Left renal cortex interstitium (tissue), 4 donors: Measurements from ENCODE around the gene LINS1. TPM values are rescaled to one million over a fixed set of nuclear protein-coding genes. Genes with fewer than 3 reads are reported as not detected.
"Not testable (repeated sequence)": the region's sequence is repeated elsewhere in the genome, so short reads cannot be mapped to it uniquely, and the experiment has no call there.

ENCODE experiments used
- DNase-seq, 4 donors: peaks; one replicate each; pipeline ENCODE4 v3.0.0-alpha.2; 2013; ENCODE audit warnings: low read depth in 4 of 4, low spot score in 2 of 4, missing footprints in 1 of 4
- polyA plus RNA-seq, 4 donors: library from polyadenylated mRNA; unstranded; fragments of 120-200 nt; gene quantifications; one replicate each; pipeline ENCODE4 v1.2.1, GENCODE V29; 2013; ENCODE audit not compliant: insufficient read length in 4 of 4

The LINS1 gene
- polyA plus RNA-seq, 4 donors = 16.6 to 31.2 (median 21.2) TPM

DNA sequence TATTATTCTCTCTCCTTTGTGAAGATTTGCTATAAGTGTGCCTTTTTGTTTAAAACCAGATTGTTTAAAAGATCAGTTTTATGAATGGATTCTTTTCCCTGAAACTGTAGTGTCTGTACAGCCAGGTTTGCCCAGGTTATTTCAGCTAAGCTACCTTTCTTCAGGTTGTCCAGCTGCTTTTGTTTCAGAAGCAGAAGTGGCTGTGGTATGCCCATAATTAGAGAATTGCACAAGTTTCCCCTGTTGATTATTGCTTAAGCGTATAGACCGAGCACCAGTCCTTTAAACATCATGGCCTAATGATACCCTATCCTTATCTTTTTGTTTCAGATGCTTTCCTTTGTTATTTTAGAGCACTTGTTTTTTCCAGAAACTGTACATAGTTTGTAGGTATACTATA lies 10.6 kb upstream of the LINS1 start:
- no peak for DNase-seq

DNA sequence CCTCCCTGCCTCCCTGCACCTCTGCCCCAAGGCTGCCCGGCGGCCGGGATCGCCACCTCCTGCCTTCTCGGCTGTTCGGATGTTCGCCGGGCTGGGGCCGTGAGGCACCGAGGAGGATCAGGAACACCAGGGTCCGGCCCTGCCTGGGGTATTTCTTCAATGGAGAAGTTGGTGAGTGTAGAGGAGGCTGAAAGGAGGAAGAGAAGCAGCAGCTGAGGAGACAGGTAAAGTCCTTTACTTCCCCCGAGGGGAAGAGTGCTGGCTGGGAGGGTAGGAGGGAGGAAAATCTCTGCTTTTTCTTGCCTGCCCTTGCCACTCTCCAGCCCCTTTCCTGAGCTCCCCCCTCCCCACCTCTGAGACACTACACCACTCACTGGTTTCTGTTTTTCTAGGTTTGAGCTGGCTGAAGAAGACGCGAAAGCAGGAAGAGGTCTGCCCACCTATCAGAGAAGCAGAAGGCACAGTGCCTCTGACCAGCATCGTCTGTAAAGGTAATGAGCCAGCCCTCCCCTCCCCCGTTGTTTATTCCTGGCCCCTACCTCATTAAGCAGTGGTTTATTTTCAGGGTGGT lies 924 bp upstream of the LINS1 start:
- DNase-seq = peak in 1 of 4 donors; percentile 7

DNA sequence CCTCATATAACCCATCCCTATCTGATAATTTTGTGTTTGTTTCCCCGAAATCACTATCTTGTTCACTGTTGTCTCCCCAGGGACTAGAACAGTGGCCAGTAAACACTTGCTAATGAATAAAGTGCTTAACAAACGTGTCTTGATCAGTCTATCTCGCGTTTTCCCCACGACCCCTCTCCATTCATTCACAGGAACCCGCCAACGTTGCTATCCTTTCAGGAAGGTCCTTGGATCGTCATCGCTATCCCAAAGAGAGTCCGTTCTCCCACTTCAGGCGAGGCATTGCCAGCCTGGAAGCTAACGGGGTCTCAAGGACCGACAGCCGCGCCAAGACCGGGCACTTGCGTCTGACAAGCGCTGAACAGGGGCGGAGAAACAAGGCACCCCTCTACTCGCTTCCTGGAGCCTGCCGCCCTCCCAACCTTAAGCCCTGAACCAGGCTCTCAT lies 344 bp downstream of the LINS1 start:
- peak in 1 of 4 donors; percentile 29 for DNase-seq

DNA sequence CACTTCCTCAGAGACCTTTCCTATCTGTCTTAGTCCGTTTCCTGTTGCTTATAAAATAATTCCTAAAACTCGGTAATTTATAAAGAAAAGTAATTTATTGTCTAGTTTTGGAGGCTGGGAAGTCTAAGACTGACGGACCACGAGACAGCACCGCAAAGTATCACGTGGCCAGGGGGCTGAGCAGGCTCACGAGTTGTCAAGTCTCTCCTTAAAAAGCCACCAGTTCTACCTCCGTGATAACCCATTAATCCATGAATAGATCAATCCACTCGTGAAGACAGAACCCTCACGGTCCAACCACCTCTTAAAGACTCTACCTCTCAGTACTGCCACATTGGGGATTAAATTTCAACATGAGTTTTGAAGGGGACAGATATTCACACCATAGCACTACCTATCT lies 821 bp downstream of the LINS1 start:
- DNase-seq = no peak

DNA sequence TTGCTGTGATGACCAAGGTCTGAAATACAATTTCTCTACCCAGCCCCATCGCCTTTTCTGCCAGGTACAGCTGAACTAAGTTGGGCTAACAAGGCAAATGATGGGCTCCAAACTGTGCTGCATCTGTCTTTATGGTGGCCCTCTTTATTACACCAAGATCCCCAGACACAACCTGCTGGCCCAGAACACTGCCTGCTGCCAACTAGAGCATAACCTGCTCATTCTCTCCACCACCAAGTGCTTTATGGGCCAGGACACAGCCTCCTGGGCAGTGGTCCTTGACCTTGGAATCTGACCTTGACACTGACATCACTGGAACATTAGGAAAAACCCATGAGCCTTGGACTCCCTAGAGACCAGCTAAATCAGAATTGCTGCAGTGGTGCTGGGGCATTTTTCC lies 3.3 kb downstream of the LINS1 start:
- DNase-seq = no peak

DNA sequence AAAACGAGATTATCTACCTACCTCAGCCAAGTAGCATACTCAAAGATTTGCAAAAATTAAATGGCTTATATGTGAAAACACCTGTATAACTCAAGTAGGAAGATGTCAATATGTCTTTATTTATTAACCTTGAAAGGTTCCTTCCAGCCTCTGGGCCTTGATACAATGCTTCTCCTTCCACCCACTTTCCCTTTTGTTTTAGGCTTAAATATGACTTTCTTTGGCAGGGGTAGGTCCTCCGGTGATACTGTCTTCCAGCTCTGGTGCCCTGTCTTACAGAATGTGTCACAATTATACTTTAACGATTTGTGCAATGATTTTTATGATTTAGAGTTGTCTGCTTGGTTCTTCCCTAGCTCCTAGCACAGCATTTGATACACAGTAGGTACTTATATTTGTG lies 4.1 kb downstream of the LINS1 start:
- no peak for DNase-seq

DNA sequence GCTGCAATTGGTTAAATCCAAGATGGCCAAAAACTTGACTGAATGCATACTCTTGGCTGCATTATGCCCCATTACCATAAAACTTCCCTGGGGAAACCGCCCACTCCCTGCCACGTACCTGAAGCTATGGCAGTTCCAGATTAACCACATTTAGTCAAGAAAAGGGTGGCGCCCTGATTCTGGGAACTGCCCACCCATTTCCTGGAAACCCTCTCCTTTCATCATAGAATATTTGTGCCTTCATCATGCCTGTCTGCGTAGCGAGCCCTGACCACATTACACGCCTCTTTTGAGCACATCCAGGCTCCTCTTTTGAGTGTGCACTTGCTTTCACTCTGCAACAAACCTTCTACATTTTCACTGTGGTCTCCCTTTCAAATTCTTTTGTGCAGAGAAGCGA lies 5.2 kb downstream of the LINS1 start:
- DNase-seq = no peak

DNA sequence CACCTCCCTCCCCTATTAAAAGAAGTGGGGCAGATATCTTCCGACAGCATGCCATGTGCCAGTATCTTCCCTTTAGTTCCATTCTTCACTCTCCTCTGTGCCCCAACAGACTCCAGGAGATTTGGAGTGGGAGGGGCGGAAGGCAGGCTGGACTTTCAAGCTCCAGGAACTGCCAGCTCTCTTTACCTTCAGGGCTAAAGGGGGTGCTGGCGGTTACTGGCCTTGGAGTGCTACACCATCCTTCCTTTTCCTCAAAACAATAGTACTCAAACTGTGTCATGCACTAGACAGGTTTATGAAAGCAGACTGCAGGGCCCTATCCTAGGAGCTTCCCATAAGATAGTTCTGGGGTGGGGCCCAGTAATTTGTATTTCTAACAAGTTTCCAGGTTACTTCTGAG lies 6.0 kb downstream of the LINS1 start:
- no peak for DNase-seq

DNA sequence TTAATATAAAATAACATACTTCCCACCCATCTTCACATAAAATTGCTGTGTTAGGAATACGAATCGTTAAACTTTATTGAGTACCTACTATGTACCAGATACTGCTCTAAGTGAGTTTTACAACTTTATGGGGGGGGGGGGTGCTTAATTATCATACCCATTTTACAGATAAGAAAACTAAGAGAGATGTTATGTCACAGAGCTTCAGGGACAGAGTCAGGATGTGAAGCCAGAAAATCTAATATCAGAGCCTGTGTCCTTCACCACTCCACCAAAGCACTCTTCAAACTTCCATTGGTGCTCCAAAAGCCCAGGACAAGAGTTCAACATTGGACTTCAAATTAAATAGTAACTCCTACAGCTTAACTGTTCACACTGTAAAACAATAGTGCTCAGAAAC lies 8.6 kb downstream of the LINS1 start:
- DNase-seq = no peak

DNA sequence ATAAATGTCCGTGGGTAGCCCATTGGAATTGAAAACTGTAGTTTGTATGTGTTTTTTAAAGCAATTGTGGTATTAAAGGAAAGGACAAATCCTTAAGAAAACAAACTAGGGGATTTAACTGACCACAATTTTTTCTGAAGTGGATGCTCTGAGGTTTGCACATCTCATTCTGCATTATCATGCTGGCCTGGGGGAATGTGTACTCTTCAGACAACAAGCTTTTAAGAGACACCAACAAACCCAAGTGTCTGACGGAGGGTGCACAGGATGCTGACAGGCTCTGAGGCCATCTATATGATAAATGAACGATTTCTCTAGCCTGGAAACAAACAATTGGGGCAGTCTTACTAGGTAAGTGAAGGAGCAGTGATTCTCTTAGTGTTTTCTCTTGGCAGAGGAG lies 9.1 kb downstream of the LINS1 start:
- DNase-seq = no peak

DNA sequence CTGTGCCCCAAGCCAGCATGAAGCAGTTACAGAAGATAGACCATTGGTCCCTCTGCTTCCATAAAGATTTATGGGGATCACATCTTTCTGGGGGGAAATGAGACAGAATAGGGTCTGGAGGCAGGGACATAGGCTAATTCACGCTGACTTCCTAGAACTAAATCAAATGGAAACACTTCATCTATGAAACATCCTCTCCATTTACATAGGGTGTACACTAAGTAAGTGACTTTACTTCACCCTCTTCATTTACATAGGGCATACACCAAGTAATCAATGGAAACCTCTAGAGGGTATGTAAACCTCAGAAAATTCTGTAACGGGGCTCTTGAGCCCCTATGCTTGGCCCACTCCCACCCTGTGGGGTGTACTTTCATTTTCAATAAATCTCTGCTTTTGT lies 10.1 kb downstream of the LINS1 start:
- no peak for DNase-seq

DNA sequence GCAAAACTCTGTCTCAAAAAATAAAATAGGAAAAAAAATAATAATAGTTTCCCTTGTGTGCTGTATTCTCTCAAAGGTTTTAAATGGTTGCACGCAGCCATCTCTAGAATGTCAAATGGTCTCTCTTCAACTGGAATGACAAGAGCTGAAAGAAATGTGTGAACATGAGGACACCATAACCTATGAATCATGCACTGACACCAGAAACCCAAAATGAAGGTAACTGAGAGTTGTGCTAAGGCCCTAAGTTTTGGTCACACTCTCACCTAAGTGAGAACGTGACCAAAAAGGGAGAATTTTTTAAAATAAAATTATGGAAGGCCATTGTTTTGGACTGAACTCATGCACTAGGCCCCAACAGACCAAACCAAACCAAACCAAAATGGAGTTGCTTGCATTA lies 10.8 kb downstream of the LINS1 start:
- not testable (repeated sequence) for DNase-seq

DNA sequence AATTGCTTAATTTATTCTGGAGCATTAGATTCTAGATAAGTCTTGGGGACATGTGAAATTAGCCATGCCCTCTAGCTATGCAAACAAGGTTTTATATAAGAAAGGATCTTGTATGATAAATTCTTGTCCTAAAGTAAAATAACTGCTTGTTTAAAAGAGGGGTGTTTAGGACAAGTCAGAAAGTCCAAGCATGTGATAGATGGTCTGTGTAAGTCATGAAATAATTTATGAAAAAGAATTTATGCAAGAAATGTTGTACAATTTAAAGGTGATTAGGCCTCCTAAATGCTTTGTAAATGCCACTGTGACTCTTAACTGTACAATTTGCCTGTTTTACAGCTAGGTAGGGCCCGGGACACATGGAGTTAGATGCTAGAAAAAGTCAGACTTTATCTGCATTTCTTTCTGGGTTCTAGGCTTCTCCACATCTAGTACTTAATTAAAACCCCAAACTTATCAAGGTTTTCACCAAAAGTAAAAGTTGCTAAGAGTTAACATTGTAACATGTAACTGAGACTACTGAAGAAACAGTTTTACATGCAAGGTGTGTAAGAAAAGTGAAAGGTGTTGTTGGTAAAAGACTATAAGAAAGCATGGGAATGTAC lies 13.2 kb downstream of the LINS1 start:
- no peak for DNase-seq

DNA sequence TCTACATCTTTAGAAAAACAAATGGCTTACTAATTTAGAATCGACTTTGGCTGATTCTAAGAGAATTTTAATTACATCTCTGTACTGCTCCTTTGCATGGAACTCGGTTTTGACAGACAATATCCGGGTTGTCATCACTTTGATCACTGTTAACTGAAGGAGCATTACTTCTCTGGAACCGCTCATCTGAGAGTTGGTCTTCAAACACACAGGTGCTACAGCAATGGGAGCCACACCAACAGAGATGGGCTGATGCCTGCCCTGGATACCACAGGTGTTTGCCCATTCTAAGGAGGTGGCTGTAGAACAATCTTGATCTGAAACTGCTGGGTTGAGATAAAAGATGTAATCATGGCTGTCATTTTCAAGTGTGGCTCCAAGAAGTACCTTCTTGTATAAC lies 21.6 kb downstream of the LINS1 start:
- DNase-seq = no peak

DNA sequence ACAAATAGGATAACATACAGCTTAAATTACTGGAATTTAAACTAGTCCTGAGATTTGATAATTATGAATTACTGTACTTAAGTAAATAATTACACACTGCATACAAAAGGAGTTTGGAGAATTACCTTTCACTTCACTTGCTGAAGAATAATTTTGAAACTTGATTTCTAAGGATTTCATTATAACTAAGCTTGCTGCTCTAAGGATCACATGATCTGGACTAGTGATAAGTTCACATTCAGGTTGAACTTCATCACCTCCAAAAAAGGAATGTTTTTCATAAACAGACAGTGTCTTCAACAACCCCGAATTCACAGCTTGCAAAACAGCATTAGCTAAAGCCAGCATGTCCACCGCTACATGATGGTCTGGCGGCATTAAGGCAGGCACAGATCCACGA lies 28.5 kb downstream of the LINS1 start:
- no peak for DNase-seq

DNA sequence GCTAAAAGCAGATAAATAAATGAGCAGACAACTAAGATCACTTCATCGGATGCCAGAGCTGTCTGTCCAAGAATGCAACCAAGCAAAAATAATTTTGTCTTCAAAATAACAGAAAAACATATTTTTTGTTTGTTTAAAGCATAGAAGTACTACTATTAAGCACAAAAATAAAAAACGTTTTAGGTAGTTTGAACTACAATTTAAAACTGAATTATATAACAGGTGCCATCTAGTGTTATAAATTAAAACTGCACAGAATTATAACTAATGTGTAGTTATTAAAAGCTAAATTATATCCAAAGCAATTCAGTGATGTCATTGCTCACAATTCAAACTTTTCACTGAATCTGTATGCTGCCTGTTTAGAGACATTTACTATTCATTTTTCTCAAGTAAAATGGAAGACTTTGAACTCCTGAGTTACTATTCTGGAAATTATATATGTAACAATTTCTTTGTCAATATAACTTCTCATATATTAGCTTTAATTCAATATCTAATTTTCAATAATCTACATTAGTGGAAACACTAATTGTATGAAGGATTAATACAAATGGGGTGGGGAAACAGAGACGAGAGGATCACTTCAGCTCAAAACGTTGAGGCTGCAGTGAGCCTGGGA lies 29.5 kb downstream of the LINS1 start:
- no peak for DNase-seq

DNA sequence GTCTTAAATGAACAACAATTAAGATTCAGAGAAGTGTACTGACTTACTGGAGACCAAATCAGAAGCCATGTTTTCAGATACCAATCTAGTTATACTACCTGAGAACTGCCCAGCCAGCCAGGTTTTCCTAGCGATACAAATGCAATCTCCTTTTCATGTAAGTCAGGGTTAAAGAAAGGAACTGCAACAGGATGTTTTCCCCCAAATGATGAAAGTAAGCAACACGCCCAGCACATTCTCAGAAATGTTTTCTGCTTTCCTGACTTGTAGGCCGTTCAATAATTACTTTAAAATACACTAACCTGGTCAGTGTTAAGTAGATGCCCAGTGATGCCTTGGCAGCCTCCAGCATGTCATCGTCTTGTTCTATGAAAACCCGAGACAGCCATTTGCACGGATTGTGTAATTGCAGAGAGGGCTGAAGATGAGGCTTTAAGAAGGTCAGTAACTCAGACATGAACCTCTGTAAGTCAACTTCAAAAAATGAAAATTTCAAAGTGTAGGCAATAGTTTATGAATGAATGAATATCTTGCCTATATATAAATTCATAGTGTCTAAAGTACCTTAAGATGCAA lies 30.3 kb downstream of the LINS1 start:
- DNase-seq = no peak

DNA sequence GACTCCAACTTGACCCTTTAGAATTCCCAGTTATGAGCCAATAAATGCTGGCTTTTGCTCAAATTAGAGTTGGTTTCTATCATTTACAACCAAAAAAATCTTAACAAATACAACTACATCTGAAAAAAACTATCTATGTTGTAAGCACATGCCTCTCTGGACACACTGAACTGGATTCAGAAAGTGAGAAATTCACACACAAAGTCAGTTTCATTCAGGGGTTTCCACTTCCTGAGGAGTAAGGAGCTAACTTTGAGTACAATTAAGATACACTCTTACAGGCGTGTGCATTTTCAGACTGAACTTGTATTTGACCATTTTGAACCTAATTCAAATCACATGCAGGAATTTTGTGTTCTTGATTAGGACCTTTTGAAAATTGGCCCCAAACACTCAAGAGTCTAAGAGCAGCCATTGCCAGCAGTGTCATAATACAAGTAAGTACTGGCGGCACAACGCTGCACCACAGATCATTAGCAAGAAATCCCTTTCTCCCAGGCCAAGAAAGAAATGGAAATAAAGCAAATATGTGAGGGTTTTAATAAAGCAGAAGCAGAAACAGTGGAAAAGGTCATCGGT lies 31.2 kb downstream of the LINS1 start:
- DNase-seq = no peak

DNA sequence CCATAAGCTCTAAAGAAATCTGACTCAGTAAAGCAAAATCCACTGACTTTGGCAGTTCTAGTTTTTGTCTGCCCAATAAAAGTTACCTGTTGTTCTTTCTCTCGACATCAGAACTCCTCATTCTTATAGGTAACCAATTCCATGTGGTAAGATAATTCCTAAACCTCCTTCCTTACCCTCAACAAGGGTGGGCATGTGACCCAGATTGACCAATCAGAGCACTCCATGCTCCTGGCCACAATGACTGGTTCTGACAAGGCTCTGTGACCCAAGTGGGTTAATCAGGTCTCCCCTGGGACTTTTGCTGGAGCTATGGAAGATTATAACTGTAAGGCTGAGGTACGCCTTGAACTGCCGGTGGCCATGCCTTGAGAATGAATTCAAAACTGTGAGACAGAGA lies 31.7 kb downstream of the LINS1 start:
- DNase-seq = no peak

DNA sequence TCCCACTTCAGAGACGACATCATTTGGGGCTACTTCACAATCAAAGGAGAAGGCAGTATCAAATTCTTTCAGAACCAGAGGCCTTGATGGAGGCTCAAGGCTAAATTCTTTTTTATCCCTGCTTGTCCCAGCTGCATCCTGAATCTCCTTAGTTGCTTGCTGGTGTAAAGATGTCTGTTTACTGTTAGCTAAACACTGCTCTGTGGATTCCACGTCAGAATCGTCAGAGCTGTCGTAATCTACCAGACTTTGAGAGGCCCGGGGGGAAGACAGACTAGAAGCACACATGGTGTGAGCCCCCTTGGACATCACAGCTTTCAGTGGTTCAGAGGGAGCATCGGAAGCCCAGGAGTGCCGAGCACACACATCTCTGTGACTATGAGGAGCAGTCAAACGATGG lies 32.6 kb downstream of the LINS1 start:
- no peak for DNase-seq

DNA sequence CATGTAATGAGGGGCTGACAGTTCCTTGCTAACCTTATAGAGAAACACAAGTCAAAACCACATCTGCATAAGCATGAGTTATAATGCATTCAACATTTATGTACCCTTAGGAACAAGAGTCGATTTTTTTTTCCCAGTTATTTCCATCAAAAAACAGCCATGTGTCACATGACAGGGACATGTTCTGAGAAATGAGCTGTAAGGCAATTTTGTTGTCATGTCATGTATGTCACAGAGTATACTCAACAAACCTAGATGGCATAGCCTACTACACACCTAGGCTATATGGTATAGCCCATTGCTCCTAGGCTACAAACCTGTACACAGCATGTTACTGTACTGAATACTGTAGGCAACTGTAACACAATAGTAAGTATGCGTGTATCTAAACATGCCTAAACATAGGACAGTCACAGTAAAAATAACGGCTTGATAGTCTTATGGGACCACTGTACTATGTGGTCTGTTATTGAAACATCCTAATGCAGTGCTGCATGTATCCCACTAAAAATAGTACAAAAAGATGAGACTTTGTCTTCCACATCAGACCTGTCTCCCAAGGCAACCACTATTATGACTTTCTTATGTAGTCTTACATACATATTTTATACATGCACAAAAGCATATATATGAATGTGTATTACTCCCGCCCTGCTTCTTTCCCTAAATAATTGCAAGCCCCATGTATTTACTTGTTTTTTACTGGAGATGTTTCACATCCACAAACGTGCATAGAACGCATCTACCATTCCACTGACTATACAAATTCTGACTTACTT lies 34.9 kb downstream of the LINS1 start:
- DNase-seq = no peak
